Trophoblast cell (in vitro differentiated cells and primary cell): ENCODE measurements around the gene GRID1.

ENCODE experiments used
- DNase-seq, 2 donors: peaks; one replicate each; pipeline ENCODE4 v3.0.0-alpha.2; 2016
- H2AFZ ChIP-seq: 2 replicates; pipeline ENCODE4 v1.6.1; 2013; ENCODE audit warnings: low read length, moderate library complexity, mild to moderate bottlenecking; ENCODE audit not compliant: insufficient read depth, poor library complexity
- H2AK5ac ChIP-seq: 2 replicates; pipeline ENCODE4 v1.6.1; 2013; ENCODE audit warnings: mild to moderate bottlenecking, low read length
- H2BK120ac ChIP-seq: 2 replicates; pipeline ENCODE4 v1.6.1; 2013; ENCODE audit warnings: low read length, mild to moderate bottlenecking, moderate library complexity; ENCODE audit not compliant: insufficient read depth, poor library complexity
- H2BK12ac ChIP-seq: 2 replicates; pipeline ENCODE4 v1.6.1; 2013; ENCODE audit warnings: mild to moderate bottlenecking, low read length, moderate library complexity
- H2BK5ac ChIP-seq: 2 replicates; pipeline ENCODE4 v1.6.1; 2013; ENCODE audit warnings: low read length, low read depth, moderate library complexity, mild to moderate bottlenecking; ENCODE audit not compliant: poor library complexity
- H3K14ac ChIP-seq: 2 replicates; pipeline ENCODE4 v1.6.1; 2013; ENCODE audit warnings: mild to moderate bottlenecking, low read length
- H3K18ac ChIP-seq: 2 replicates; pipeline ENCODE4 v1.6.1; 2013; ENCODE audit warnings: mild to moderate bottlenecking, low read length
- H3K23ac ChIP-seq: 2 replicates; pipeline ENCODE4 v1.6.1; 2013; ENCODE audit warnings: low read length
- H3K27ac ChIP-seq: 2 replicates; pipeline ENCODE4 v1.5.1; 2013; ENCODE audit warnings: low read depth, mild to moderate bottlenecking, inconsistent platforms, low read length, moderate library complexity
- H3K27me3 ChIP-seq: 2 replicates; pipeline ENCODE4 v1.6.1; 2013; ENCODE audit warnings: inconsistent platforms, mild to moderate bottlenecking, low read length, moderate library complexity; ENCODE audit not compliant: insufficient read depth
- H3K36me3 ChIP-seq, 2 experiments: 1 replicate in 1 of 2; 2 replicates in 1 of 2; pipeline ENCODE4 v1.6.1; 2013; ENCODE audit warnings: low read length in 2 of 2, mild to moderate bottlenecking in 2 of 2, moderate library complexity in 1 of 2; ENCODE audit not compliant: insufficient read depth in 2 of 2, control insufficient read depth in 1 of 2
- H3K4ac ChIP-seq: 2 replicates; pipeline ENCODE4 v1.6.1; 2013; ENCODE audit warnings: low read depth, mild to moderate bottlenecking, low read length, moderate library complexity
- H3K4me1 ChIP-seq, 2 experiments: 1 replicate in 1 of 2; 2 replicates in 1 of 2; pipeline ENCODE4 v1.6.1; 2013; ENCODE audit warnings: low read length in 2 of 2, mild to moderate bottlenecking in 2 of 2, moderate library complexity in 1 of 2; ENCODE audit not compliant: insufficient read depth in 2 of 2, control insufficient read depth in 1 of 2
- H3K4me2 ChIP-seq: 2 replicates; pipeline ENCODE4 v1.6.1; 2013; ENCODE audit warnings: inconsistent platforms, mild to moderate bottlenecking, low read length, moderate library complexity
- H3K4me3 ChIP-seq: 2 replicates; pipeline ENCODE4 v1.5.1; 2013; ENCODE audit warnings: mild to moderate bottlenecking, low read depth, low read length, inconsistent platforms
- H3K79me1 ChIP-seq: one replicate; pipeline ENCODE4 v1.6.1; 2013; ENCODE audit warnings: low read length
- H3K79me2 ChIP-seq: 2 replicates; pipeline ENCODE4 v1.6.1; 2013; ENCODE audit warnings: low read length, mild to moderate bottlenecking; ENCODE audit not compliant: control insufficient read depth, insufficient read depth, poor library complexity
- H3K9ac ChIP-seq: 2 replicates; pipeline ENCODE4 v1.6.1; 2013; ENCODE audit warnings: mild to moderate bottlenecking, low read length
- H3K9me3 ChIP-seq: 2 replicates; pipeline ENCODE4 v1.6.1; 2013; ENCODE audit warnings: low read depth, mild to moderate bottlenecking, control low read depth, inconsistent platforms, low read length; ENCODE audit not compliant: insufficient read depth
- H4K12ac ChIP-seq: 2 replicates; pipeline ENCODE4 v1.6.1; 2013; ENCODE audit warnings: low read depth, mild to moderate bottlenecking, low read length, moderate library complexity
- H4K8ac ChIP-seq: 2 replicates; pipeline ENCODE4 v1.6.1; 2013; ENCODE audit warnings: low read depth, mild to moderate bottlenecking, low read length, moderate library complexity
- H4K91ac ChIP-seq: one replicate; pipeline ENCODE4 v1.6.1; 2013; ENCODE audit warnings: low read depth, mild to moderate bottlenecking, low read length, moderate library complexity
- WGBS: extraction: QIAGEN DNeasy Blood & Tissue Kit; methylation state at CpG from one replicate; pipeline ENCODE4 v1.1.7; 2013; ENCODE audit warnings: missing lambda C conversion rate; ENCODE audit not compliant: insufficient read length, insufficient coverage; ENCODE audit errors: extremely low coverage; 5-methylcytosine and 5-hydroxymethylcytosine counted together

GRID1 gene

GRCh38 chr10:85967594-85967993, 399.0 kb downstream of the GRID1 start:
- Histone ChIP-seq H3K9me3 (no peaks in the 10 kb centered on the region), H3K4me3 (no peak overlapping the region), H2BK5ac (no peak overlapping the region), H3K27ac (no peak overlapping the region), H2BK120ac (no peak overlapping the region), H4K8ac (no peak overlapping the region), H3K4me1 (no peaks in the 10 kb centered on the region), H3K23ac (no peak overlapping the region), H3K79me1 (no peaks in the 10 kb centered on the region), H3K4me2 (no peak overlapping the region), H3K4ac (no peak overlapping the region), H2BK12ac (no peak overlapping the region), H4K12ac (no peak overlapping the region), H3K36me3 (no peaks in the 10 kb centered on the region), H2AK5ac (no peak overlapping the region), H3K9ac (no peak overlapping the region), H3K79me2 (no peaks in the 10 kb centered on the region), H3K18ac (no peak overlapping the region), H3K27me3 (peaks cover 3% of the 10 kb centered on the region), H4K91ac (no peak overlapping the region), H2AFZ (no peak overlapping the region), H3K14ac (no peak overlapping the region)
- WGBS, result no CpG with 5 or more reads among the region's 1 CpG
- peak; percentile 37 to 68 for DNase-seq

DNA sequence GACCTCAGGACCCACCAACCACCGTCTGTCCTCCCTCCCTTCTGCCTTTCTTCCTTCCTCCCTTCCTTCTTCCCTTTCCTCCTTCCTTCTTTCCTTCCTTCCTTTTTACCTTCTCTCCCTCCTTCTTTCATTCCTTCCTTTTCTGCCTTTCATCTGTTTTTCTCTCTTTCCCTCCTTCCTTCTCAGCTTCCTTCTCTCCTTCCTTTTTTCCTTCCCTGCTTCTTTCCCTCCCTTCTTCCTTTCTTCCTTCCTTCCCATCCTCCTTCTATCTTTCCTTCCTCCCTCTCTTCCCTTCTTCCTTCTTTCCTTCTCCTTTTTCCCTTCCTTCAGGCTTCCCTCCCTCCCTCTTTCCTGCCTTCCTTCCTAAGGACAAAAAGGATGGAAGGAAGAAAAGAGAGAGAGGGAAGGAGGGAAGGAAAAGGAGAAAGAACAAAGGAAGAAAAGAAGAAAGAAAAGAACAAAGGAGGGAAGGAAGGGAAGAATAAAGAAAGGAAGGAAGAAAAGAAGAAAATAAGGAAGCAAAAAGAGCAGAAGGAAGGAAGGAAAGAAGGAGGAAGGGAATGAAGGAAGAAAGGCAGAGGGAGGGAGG, 405.0 kb downstream of the GRID1 start:
- Histone ChIP-seq H3K18ac (no peak overlapping the region), H3K36me3 (no peaks in the 10 kb centered on the region), H3K27me3 (peaks cover 3% of the 10 kb centered on the region), H3K4me3 (no peak overlapping the region), H3K4me2 (no peak overlapping the region), H4K8ac (no peak overlapping the region), H3K23ac (no peak overlapping the region), H2AK5ac (no peak overlapping the region), H4K91ac (no peak overlapping the region), H3K9me3 (peaks cover 4% of the 10 kb centered on the region), H4K12ac (no peak overlapping the region), H3K4ac (no peak overlapping the region), H3K4me1 (no peaks in the 10 kb centered on the region), H3K9ac (no peak overlapping the region), H3K79me1 (no peaks in the 10 kb centered on the region), H2BK5ac (no peak overlapping the region), H3K27ac (no peak overlapping the region), H3K14ac (no peak overlapping the region), H3K79me2 (no peaks in the 10 kb centered on the region), H2AFZ (no peak overlapping the region), H2BK12ac (no peak overlapping the region), H2BK120ac (no peak overlapping the region)
- no peak for DNase-seq
- no CpG with 5 or more reads among the region's 1 CpG for WGBS

DNA sequence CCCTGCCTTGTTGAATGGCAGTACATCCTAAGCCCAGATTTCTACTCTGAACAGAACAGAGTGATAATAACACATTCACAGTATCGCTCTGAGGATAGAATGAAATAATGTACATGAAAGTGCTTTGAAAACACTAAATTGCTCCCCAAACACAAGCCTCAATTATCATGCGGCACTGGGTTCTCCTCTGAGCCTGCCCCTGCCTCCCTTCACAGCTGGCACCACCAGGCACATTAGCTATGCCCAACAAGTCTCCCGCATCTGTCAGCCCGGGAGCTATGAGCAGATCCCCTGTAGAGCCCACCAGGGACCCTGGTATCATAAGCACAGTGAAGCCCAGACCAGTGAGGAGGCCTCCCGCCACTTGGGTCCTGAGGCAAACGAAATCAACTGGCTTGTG, 405.5 kb downstream of the GRID1 start:
- Histone ChIP-seq H3K4me3 (no peak overlapping the region), H4K8ac (no peak overlapping the region), H2BK5ac (no peak overlapping the region), H3K27ac (no peak overlapping the region), H2BK12ac (no peak overlapping the region), H4K12ac (no peak overlapping the region), H3K18ac (no peak overlapping the region), H3K27me3 (peaks cover 3% of the 10 kb centered on the region), H2AK5ac (no peak overlapping the region), H3K79me1 (no peaks in the 10 kb centered on the region), H3K4me1 (no peaks in the 10 kb centered on the region), H3K23ac (no peak overlapping the region), H3K14ac (no peak overlapping the region), H3K9me3 (peaks cover 4% of the 10 kb centered on the region), H2BK120ac (no peak overlapping the region), H3K9ac (no peak overlapping the region), H2AFZ (no peak overlapping the region), H3K36me3 (no peaks in the 10 kb centered on the region), H3K4me2 (no peak overlapping the region), H3K4ac (no peak overlapping the region), H4K91ac (no peak overlapping the region), H3K79me2 (no peaks in the 10 kb centered on the region)
- WGBS, result no CpG with 5 or more reads among the region's 6 CpGs
- no peak for DNase-seq

DNA sequence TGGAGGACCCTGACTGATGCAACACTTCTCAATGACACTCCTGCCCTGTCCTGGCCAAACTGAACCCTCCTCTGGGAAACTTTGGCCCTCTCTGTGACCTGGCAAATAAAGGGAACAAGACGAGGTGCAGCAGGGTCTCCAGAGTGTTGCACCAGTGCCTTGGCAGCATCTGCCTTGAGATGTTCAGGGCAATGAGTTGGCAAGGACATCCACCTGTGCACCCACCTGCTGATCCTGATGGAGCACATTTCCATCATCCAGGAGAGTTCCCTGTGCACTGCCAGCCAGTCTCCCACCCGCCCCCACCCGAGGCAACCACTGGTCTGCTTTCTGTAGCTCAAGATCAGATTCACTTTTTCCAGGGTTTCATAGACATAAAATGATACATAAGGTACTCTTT, 407.4 kb downstream of the GRID1 start:
- H3K36me3 ChIP-seq, result no peaks in the 10 kb centered on the region
- H3K9me3 ChIP-seq, result peaks cover 4% of the 10 kb centered on the region
- no peaks in the 10 kb centered on the region for H3K79me2 ChIP-seq
- H4K8ac ChIP-seq, result no peak overlapping the region
- no peak overlapping the region for H3K4ac ChIP-seq
- H2AFZ ChIP-seq, result no peak overlapping the region
- no peak overlapping the region for H4K12ac ChIP-seq
- H2AK5ac ChIP-seq, result no peak overlapping the region
- H3K4me1 ChIP-seq, result no peaks in the 10 kb centered on the region
- H3K27me3 ChIP-seq, result no peaks in the 10 kb centered on the region
- no peak for DNase-seq
- H2BK120ac ChIP-seq, result no peak overlapping the region
- H3K79me1 ChIP-seq, result no peaks in the 10 kb centered on the region
- no peak overlapping the region for H3K18ac ChIP-seq
- WGBS, result no CpG with 5 or more reads among the region's 3 CpGs
- H3K27ac ChIP-seq, result no peak overlapping the region
- H2BK12ac ChIP-seq, result no peak overlapping the region
- H3K14ac ChIP-seq, result no peak overlapping the region
- no peak overlapping the region for H3K23ac ChIP-seq
- H3K9ac ChIP-seq, result no peak overlapping the region
- H2BK5ac ChIP-seq, result no peak overlapping the region
- H4K91ac ChIP-seq, result no peak overlapping the region
- H3K4me2 ChIP-seq, result no peak overlapping the region
- no peak overlapping the region for H3K4me3 ChIP-seq
